CD4-positive, alpha-beta T cell treated with Interleukin-1 beta for 1 hour (primary cell): Measurements from ENCODE around the gene STS.

ENCODE experiments used
- DNase-seq, 2 donors: peaks; one replicate each; pipeline ENCODE4 v3.0.0-alpha.2; 2020 to 2022

STS gene

GRCh38 chrX:7147413-7147977 lies at the start of gene STS:
Gene STS (plus strand): TSS chrX:7147712. CDS start chrX:7253200, 105,488 bp downstream.
- peak; percentile 27 to 53 for DNase-seq

- DNase-seq, result no peak
These were observed 47.5 kb upstream of the STS start for GRCh38 chrX:7100022-7100421.

GRCh38 chrX:7102119-7102518 lies 45.4 kb upstream of the STS start:
- DNase-seq, result no peak

GRCh38 chrX:7106649-7107048 lies 40.9 kb upstream of the STS start:
- DNase-seq, result no peak

GRCh38 chrX:7108030-7108429 lies 39.5 kb upstream of the STS start:
- DNase-seq, result no peak

GRCh38 chrX:7109049-7109531 lies 38.4 kb upstream of the STS start:
- no peak for DNase-seq

GRCh38 chrX:7109838-7110793 lies 37.4 kb upstream of the STS start:
- DNase-seq, result no peak

- DNase-seq, result no peak
These were observed 36.7 kb upstream of the STS start for GRCh38 chrX:7110821-7111276.

- DNase-seq, result no peak
These were observed 36.0 kb upstream of the STS start for GRCh38 chrX:7111518-7111917.

GRCh38 chrX:7112071-7112470 lies 35.4 kb upstream of the STS start:
- DNase-seq, result no peak

GRCh38 chrX:7115557-7115956 lies 32.0 kb upstream of the STS start:
- DNase-seq, result no peak

- DNase-seq, result no peak
These were observed 31.4 kb upstream of the STS start for GRCh38 chrX:7116081-7116480.

GRCh38 chrX:7117587-7117986 lies 29.9 kb upstream of the STS start:
- no peak for DNase-seq

GRCh38 chrX:7119950-7120877 lies 27.3 kb upstream of the STS start:
- DNase-seq, result no peak

- no peak for DNase-seq
These were observed 26.7 kb upstream of the STS start for GRCh38 chrX:7120878-7121219.

GRCh38 chrX:7127056-7127455 lies 20.5 kb upstream of the STS start:
- no peak for DNase-seq

GRCh38 chrX:7131621-7132020 lies 15.9 kb upstream of the STS start:
- DNase-seq, result no peak

- peak; percentile 23 to 31 for DNase-seq
These were observed 15.0 kb upstream of the STS start for GRCh38 chrX:7132335-7133049.

- DNase-seq, result no peak
These were observed 14.5 kb upstream of the STS start for GRCh38 chrX:7133050-7133440.

GRCh38 chrX:7134981-7135380 lies 12.5 kb upstream of the STS start:
- no peak for DNase-seq

GRCh38 chrX:7139202-7140081 lies 8.1 kb upstream of the STS start:
- DNase-seq, result no peak
